Testis (tissue), 3 donors: ENCODE data around the gene RRM2. TPM values are rescaled to one million over a fixed set of nuclear protein-coding genes. Genes with fewer than 3 reads are reported as not detected.

Source experiments
- DNase-seq: peaks from one replicate; pipeline ENCODE4 v3.0.0-alpha.2; 2019
- H3K27ac ChIP-seq, 2 donors: fragments of 200-600 bp; sonication (generic); one replicate each; pipeline ENCODE4 v1.5.1; 2019
- H3K27me3 ChIP-seq: fragments of 200-600 bp; sonication (generic); one replicate; pipeline ENCODE4 v1.5.1; 2019
- H3K36me3 ChIP-seq: fragments of 200-600 bp; sonication (generic); one replicate; pipeline ENCODE4 v1.5.1; 2017; ENCODE audit warnings: low read depth; ENCODE audit errors: missing control alignments
- H3K4me1 ChIP-seq: fragments of 200-600 bp; sonication (generic); one replicate; pipeline ENCODE4 v1.5.1; 2019
- H3K4me3 ChIP-seq, 2 donors: fragments of 200-600 bp; sonication (generic); one replicate each; pipeline ENCODE4 v1.5.1; 2017 to 2019
- H3K9me3 ChIP-seq: fragments of 200-600 bp; sonication (generic); one replicate; pipeline ENCODE4 v1.5.1; 2017
- POLR2A ChIP-seq: fragments of 450-650 bp; IDR thresholded peaks from one replicate; pipeline ENCODE4 v1.6.1; 2017; ENCODE audit warnings: antibody characterized with exemption, mild to moderate bottlenecking, moderate library complexity
- WGBS, 2 donors: methylation state at CpG; one replicate each; pipeline ENCODE4 v1.1.5; 2018; 5-methylcytosine and 5-hydroxymethylcytosine counted together
- intact Hi-C: fragments of 100-400 bp; cut with DNase I; formaldehyde crosslinking; loops from one replicate; pipeline ENCODE4 v1.15.1; 2023; ENCODE audit warnings: low total_unique reads
- polyA plus RNA-seq: library from polyadenylated mRNA; stranded (reverse); fragments of 350-450 nt; fragmentation: Illumina TruSeq; extraction: RNeasy Lipid Tissue Mini Kit (QIAGEN cat#74804); gene quantifications from one replicate; pipeline ENCODE4 v1.2.3, GENCODE V29; 2014; ENCODE audit warnings: low read depth, low replicate concordance; ENCODE audit not compliant: insufficient read depth
- total RNA-seq, 2 donors: library from RNA; depleted of rRNA; stranded (reverse); fragments of >200 nt; gene quantifications; one replicate each; pipeline ENCODE4 v1.2.3, GENCODE V29; 2016
- TF ChIP-seq, protein P1 (sequence below), 3 experiments: fragments of 450-650 bp in 2 of 3; fragments of 200-600 bp in 1 of 3; sonication (generic) in 1 of 3; IDR thresholded peaks; one replicate each; pipeline ENCODE4 v1.5.1; 2016 to 2019; ENCODE audit warnings: antibody characterized with exemption in 3 of 3, mild to moderate bottlenecking in 2 of 3, moderate library complexity in 1 of 3

The RRM2 gene
- total and polyA plus RNA-seq, 3 donors from 2014 or later: 7.2 to 18.1 (median 14.9) TPM

DNA sequence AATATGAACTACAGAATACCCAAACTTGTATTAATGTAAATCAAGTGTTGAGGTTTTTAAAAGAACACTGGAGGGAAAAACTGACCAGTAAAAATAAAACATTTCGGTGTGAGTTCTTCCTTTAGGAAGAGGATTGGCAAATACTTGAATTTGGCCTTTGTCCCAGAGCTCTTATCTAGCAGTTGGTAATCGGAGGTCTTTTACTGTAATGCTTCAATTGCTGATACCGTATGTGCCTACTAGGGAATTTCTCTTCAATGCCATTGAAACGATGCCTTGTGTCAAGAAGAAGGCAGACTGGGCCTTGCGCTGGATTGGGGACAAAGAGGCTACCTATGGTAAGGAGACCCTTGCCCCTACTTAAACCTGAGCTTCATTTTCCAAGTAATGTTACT lies 4.1 kb downstream of the RRM2 start:
- Histone ChIP-seq H3K9me3 (no peaks in the 10 kb centered on the region), H3K4me3 (no peak overlapping the region), H3K27ac (no peak overlapping the region), H3K36me3 (no peaks in the 10 kb centered on the region), H3K4me1 (peaks cover 9% of the 10 kb centered on the region), H3K27me3 (no peaks in the 10 kb centered on the region)
- TF ChIP-seq, protein P1, sequence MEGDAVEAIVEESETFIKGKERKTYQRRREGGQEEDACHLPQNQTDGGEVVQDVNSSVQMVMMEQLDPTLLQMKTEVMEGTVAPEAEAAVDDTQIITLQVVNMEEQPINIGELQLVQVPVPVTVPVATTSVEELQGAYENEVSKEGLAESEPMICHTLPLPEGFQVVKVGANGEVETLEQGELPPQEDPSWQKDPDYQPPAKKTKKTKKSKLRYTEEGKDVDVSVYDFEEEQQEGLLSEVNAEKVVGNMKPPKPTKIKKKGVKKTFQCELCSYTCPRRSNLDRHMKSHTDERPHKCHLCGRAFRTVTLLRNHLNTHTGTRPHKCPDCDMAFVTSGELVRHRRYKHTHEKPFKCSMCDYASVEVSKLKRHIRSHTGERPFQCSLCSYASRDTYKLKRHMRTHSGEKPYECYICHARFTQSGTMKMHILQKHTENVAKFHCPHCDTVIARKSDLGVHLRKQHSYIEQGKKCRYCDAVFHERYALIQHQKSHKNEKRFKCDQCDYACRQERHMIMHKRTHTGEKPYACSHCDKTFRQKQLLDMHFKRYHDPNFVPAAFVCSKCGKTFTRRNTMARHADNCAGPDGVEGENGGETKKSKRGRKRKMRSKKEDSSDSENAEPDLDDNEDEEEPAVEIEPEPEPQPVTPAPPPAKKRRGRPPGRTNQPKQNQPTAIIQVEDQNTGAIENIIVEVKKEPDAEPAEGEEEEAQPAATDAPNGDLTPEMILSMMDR (IDR thresholded peaks at IDR 0.05): no peak
- TF ChIP-seq POLR2A: no peak
- intact Hi-C loops: loop anchor here (10.0 kb wide), 1 partner anchor 278 kb away; no protein-coding TSS in a partner anchor
- no peak for DNase-seq
- 51 to 52% methylated on average over 5 of the region's 5 CpGs for whole genome bisulfite sequencing, 2 donors

DNA sequence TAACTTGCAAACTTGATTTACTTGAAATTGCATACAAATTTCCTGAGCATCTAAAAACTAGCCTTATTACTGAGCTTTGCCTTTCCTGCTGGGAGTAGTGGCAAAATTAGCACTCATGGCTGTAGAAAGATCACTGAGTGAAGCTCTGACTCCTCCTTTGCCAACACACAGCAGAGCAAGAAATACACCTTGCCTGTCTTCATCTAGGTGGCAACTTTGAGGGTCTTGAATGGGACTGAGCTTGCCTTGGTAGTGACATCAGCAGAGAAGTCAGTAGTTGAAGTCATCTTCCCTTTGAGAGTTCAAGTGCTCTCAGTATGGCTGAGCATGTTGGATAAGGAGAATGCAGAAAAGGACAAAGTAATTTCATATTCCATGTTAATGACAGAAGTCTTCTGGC lies 5.9 kb downstream of the RRM2 start:
- Histone ChIP-seq H3K36me3 (no peaks in the 10 kb centered on the region), H3K27me3 (no peaks in the 10 kb centered on the region), H3K4me1 (peaks cover under 1% of the 10 kb centered on the region), H3K4me3 (no peak overlapping the region), H3K9me3 (no peaks in the 10 kb centered on the region), H3K27ac (no peak overlapping the region)
- intact Hi-C loops: loop anchor here (10.0 kb wide), 1 partner anchor 276 kb away; no protein-coding TSS in a partner anchor
- TF ChIP-seq, protein P1 (IDR thresholded peaks at IDR 0.05): no peak
- no peak for TF ChIP-seq POLR2A
- no peak for DNase-seq

DNA sequence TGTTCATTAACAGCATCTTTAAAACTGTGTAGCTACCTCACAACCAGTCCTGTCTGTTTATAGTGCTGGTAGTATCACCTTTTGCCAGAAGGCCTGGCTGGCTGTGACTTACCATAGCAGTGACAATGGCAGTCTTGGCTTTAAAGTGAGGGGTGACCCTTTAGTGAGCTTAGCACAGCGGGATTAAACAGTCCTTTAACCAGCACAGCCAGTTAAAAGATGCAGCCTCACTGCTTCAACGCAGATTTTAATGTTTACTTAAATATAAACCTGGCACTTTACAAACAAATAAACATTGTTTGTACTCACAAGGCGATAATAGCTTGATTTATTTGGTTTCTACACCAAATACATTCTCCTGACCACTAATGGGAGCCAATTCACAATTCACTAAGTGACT lies 7.0 kb downstream of the RRM2 start:
- DNase-seq: no peak
- TF ChIP-seq, protein P1 (IDR thresholded peaks at IDR 0.05): no peak
- TF ChIP-seq POLR2A: no peak

DNA sequence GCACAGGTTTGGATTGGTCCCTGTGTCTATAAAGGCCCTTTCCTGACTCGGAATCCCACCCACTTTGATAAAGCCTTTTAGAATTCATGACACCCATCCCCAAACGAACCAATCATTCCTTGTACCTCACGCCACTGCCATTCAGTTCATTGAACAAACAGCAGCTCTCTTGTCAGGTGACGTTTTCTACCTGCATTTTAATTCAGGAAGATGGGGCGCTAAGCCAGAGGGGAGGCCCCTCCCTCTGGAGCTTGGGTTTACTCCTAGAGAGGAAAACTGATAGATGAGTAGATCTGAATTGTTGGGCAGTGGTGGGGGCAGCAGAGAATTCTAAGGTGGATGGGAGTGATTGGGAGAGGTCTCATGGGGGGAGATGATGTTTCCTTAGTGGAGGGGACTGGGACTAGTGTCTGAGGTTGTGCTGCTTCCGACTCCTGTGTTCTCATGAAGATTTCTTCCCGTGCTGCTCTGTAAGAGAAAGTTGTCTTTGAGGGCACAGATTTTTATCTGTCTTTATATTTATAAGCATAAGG lies 9.6 kb downstream of the RRM2 start:
- DNase-seq: no peak
- H3K9me3 ChIP-seq: no peaks in the 10 kb centered on the region
- H3K4me1 ChIP-seq: no peaks in the 10 kb centered on the region
- H3K27me3 ChIP-seq: no peaks in the 10 kb centered on the region
- no peak overlapping the region for H3K4me3 ChIP-seq
- no peaks in the 10 kb centered on the region for H3K36me3 ChIP-seq
- intact Hi-C loops: no loop called here
- TF ChIP-seq, protein P1 (IDR thresholded peaks at IDR 0.05): no peak
- no peak for TF ChIP-seq POLR2A
- H3K27ac ChIP-seq: no peak overlapping the region
- 92 to 97% methylated on average over 7 of the region's 7 CpGs for WGBS, 2 donors

More for the DNA sequence above, 7.0 kb downstream of the RRM2 start:
- H3K4me3 ChIP-seq: no peak overlapping the region
- no peaks in the 10 kb centered on the region for H3K27me3 ChIP-seq
- no peaks in the 10 kb centered on the region for H3K4me1 ChIP-seq
- intact Hi-C loops: loop anchor here (10.0 kb wide), 1 partner anchor 275 kb away; no protein-coding TSS in a partner anchor
- H3K36me3 ChIP-seq: no peaks in the 10 kb centered on the region
- 92% methylated on average over 3 of the region's 3 CpGs for WGBS, 2 donors
- H3K27ac ChIP-seq: no peak overlapping the region
- no peaks in the 10 kb centered on the region for H3K9me3 ChIP-seq

DNA sequence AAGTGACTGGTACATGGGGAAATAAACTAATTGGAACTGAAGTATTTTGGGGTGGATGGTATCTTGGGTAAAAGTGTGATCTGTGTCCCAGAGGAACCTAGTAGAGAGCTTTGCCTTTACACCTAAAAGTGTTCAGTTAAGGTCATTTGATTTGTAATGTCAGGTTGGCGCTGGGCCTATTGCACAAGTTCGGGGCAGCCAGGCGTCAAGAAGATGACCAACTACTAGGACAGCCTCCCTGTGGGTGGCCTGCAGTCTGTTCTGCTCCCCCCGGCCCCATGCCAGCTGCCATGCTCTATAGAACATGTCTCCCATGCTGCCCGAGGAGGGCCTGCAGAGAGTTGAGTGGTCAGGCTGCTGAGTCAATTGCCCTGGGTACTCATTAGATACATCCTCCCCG lies 10.1 kb downstream of the RRM2 start:
- DNase-seq: no peak
- Histone ChIP-seq H3K27me3 (no peaks in the 10 kb centered on the region), H3K36me3 (no peaks in the 10 kb centered on the region), H3K4me1 (no peaks in the 10 kb centered on the region), H3K4me3 (no peak overlapping the region), H3K27ac (no peak overlapping the region), H3K9me3 (no peaks in the 10 kb centered on the region)
- WGBS, 2 donors: 93% methylated on average over 5 to 6 of the region's 6 CpGs
- intact Hi-C loops: no loop called here
- no peak for TF ChIP-seq POLR2A
- TF ChIP-seq, protein P1 (IDR thresholded peaks at IDR 0.05): no peak
